Esophagus muscularis mucosa (tissue), 4 donors: Measurements from ENCODE around the gene P2RX4. TPM values are rescaled to one million over a fixed set of nuclear protein-coding genes. Genes with fewer than 3 reads are reported as not detected.
A peak's percentile ranks its signal among the peaks of the same experiment; 100 is the strongest.
"Not testable (repeated sequence)": the region's sequence is repeated elsewhere in the genome, so short reads cannot be mapped to it uniquely, and the experiment has no call there.

Experiments used
- DNase-seq: peaks from one replicate; pipeline ENCODE4 v3.0.0-alpha.2; 2017; ENCODE audit errors: extremely low spot score
- H3K27ac ChIP-seq, 4 donors: fragments of 200-600 bp; sonication (generic); replicated peaks in 1 of 4; 1 replicate in 3 of 4; 2 replicates in 1 of 4; pipeline ENCODE4 v1.5.1; 2016 to 2019; ENCODE audit warnings: mild to moderate bottlenecking in 1 of 4
- H3K27me3 ChIP-seq, 4 donors: fragments of 200-600 bp; sonication (generic); one replicate each; pipeline versions ENCODE4 v1.5.1 to v1.6.0; 2016 to 2019
- H3K36me3 ChIP-seq, 4 donors: fragments of 200-600 bp; sonication (generic); one replicate each; pipeline ENCODE4 v1.5.1; 2016 to 2019
- H3K4me1 ChIP-seq, 4 donors: fragments of 200-600 bp; sonication (generic); one replicate each; pipeline ENCODE4 v1.5.1; 2016 to 2019
- H3K4me3 ChIP-seq, 4 donors: fragments of 200-600 bp; sonication (generic); 1 replicate in 2 of 4; 2 replicates in 2 of 4; pipeline ENCODE4 v1.5.1; 2016 to 2019; ENCODE audit warnings: mild to moderate bottlenecking in 4 of 4, moderate library complexity in 1 of 4
- H3K9me3 ChIP-seq, 4 donors: fragments of 200-600 bp; sonication (generic); 1 replicate in 3 of 4; 2 replicates in 1 of 4; pipeline ENCODE4 v1.5.1; 2016 to 2019
- CTCF ChIP-seq, 3 experiments: fragments of 200-600 bp in 2 of 3; fragments of 450-650 bp in 1 of 3; sonication (generic) in 2 of 3; IDR thresholded peaks; one replicate each; pipeline ENCODE4 v1.5.1; 2017 to 2019; ENCODE audit warnings: antibody characterized with exemption in 3 of 3, mild to moderate bottlenecking in 2 of 3, moderate library complexity in 1 of 3
- EP300 ChIP-seq: sonication (generic); formaldehyde crosslinking; IDR thresholded peaks from one replicate; pipeline ENCODE4 v1.6.1; 2017; ENCODE audit warnings: antibody characterized with exemption
- POLR2A ChIP-seq: fragments of 450-650 bp; IDR thresholded peaks from one replicate; pipeline ENCODE4 v1.6.1; 2017; ENCODE audit warnings: antibody characterized with exemption, moderate library complexity, mild to moderate bottlenecking, low read depth
- POLR2AphosphoS5 ChIP-seq, 2 donors: sonication (generic); formaldehyde crosslinking; IDR thresholded peaks; one replicate each; pipeline ENCODE4 v1.6.1; 2017; ENCODE audit warnings: antibody characterized with exemption in 2 of 2
- WGBS: methylation state at CpG from one replicate; pipeline ENCODE4 v1.1.5; 2018; 5-methylcytosine and 5-hydroxymethylcytosine counted together
- intact Hi-C: fragments of 100-400 bp; cut with DNase I; formaldehyde crosslinking; loops from one replicate; pipeline ENCODE4 v1.15.1; 2023
- total RNA-seq, 4 donors: library from RNA; depleted of rRNA; stranded (reverse); fragments of >200 nt; gene quantifications; one replicate each; pipeline versions ENCODE4 v1.1.0 to v1.2.1, GENCODE V29; 2016

P2RX4 gene
- 10 to 100 TPM; 26.8 to 41.9 (median 30.8) TPM for total RNA-seq

DNA sequence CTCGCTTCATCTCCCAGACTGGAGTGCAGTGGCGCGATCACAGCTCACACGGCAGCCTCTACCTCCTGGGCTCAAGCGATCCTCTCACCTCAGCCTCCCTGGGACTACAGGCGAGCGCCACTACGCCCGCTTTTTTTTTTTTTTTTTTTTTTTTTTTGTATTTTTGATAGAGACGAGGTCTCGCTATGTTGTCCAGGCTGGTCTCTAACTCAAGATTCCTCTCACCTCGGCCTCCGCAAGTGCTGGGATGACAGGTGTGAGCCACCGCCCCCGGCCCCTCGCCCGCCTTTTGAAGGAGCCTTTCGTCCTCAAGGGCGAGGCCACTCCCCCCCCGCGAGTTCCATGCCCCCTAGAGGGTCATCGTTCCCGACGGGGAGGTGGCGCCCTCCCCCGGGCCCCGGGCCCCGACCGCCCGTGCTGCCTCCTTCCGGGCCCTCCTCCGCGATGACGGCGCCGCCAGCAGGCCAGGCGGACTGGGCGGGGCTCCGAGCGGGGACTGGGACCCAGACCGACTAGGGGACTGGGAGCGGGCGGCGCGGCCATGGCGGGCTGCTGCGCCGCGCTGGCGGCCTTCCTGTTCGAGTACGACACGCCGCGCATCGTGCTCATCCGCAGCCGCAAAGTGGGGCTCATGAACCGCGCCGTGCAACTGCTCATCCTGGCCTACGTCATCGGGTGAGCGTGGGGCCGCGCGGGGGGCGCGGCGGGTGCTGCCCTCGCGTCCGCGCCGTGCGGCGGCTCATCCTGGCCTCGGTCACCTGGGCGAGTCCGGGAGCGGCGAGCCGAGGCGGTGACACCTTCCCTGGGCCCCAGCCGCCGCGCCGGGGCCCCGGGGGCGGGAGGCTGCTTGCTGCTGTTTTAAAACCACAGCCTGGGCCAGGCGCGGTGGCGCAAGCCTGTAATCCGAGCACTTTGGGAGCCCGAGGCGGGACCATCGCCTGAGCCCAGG is at the start of gene P2RX4:
P2RX4 (plus strand) TSS at position 506 of the 949 bp plus-strand sequence; CDS start at position 542, 36 bp downstream.
- peak within 1 kb of the TSS; percentile 74 to 83 (median 79) for H3K4me3 ChIP-seq
- 22% methylated on average over 34 of the region's 97 CpGs for WGBS
- peaks cover 13 to 29% (median 24%) of the 10 kb centered on the region in 4 donors for H3K4me1 ChIP-seq
- peak within 1 kb of the TSS; percentile 84 to 93 (median 89) for H3K27ac ChIP-seq
- intact Hi-C loops = no loop called here
- DNase-seq = peak; percentile 94
- no peaks in the 10 kb centered on the region for H3K36me3 ChIP-seq
- no peaks in the 10 kb centered on the region for H3K27me3 ChIP-seq
- no peaks in the 10 kb centered on the region for H3K9me3 ChIP-seq
- peak; percentile 76 for TF ChIP-seq POLR2A
- TF ChIP-seq CTCF (IDR thresholded peaks at IDR 0.05) = peak; percentile 8 to 36 (median 25)
- TF ChIP-seq EP300 = no peak
- TF ChIP-seq POLR2AphosphoS5 (IDR thresholded peaks at IDR 0.05) = peak; percentile 72 to 93

GRCh38 chr12:121162384-121162783 is 47.5 kb upstream of the P2RX4 start:
- Histone ChIP-seq H3K27me3 (no peaks in the 10 kb centered on the region), H3K36me3 (peaks cover 0 to 44% (median 8%) of the 10 kb centered on the region in 4 donors), H3K9me3 (peaks cover 0 to 7% (median 0%) of the 10 kb centered on the region in 4 donors), H3K4me3 (no peak overlapping the region), H3K4me1 (no peaks in the 10 kb centered on the region), H3K27ac (no peak overlapping the region)
- DNase-seq = no peak
- intact Hi-C loops = no loop called here
- TF ChIP-seq CTCF (IDR thresholded peaks at IDR 0.05) (no peak), EP300 (no peak), POLR2A (no peak), POLR2AphosphoS5 (IDR thresholded peaks at IDR 0.05) (no peak)
- 98% methylated on average over 6 of the region's 10 CpGs for WGBS

GRCh38 chr12:121162985-121163384 is 46.9 kb upstream of the P2RX4 start:
- intact Hi-C loops = no loop called here
- Histone ChIP-seq H3K9me3 (peaks cover 0 to 5% (median 0%) of the 10 kb centered on the region in 4 donors), H3K27me3 (no peaks in the 10 kb centered on the region), H3K36me3 (peaks cover 0 to 43% (median 8%) of the 10 kb centered on the region in 4 donors), H3K27ac (no peak overlapping the region), H3K4me1 (no peaks in the 10 kb centered on the region), H3K4me3 (no peak overlapping the region)
- TF ChIP-seq CTCF (IDR thresholded peaks at IDR 0.05) = no peak
- TF ChIP-seq POLR2A = no peak
- no peak for TF ChIP-seq EP300
- no peak for TF ChIP-seq POLR2AphosphoS5 (IDR thresholded peaks at IDR 0.05)
- 92% methylated on average over 2 of the region's 2 CpGs for WGBS
- no peak for DNase-seq

DNA sequence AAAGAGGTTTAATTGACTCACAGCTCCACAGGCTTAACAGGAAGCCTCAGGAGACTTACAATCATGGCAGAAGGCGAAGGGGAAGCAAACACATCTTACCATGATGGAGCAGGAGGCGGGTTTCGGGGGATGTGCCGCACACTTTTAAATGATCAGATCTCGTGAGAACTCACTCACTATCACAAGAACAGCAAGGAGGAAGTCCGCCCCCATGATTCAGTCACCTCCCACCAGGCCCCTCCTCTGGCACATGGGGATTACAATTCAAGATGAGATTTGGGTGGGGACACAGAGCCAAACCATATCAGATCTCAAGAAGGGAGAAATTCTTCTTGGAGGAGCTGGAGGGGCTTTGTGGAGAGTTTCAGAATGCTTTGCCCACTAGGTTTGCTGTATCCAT is 45.1 kb upstream of the P2RX4 start:
- H3K27ac ChIP-seq, intact Hi-C loops, H3K4me3 ChIP-seq, H3K4me1 ChIP-seq, H3K27me3 ChIP-seq, H3K9me3 ChIP-seq, DNase-seq: not testable (repeated sequence)
- peaks cover 0 to 53% (median 8%) of the 10 kb centered on the region in 4 donors for H3K36me3 ChIP-seq
- 89% methylated on average over 6 of the region's 6 CpGs for WGBS

DNA sequence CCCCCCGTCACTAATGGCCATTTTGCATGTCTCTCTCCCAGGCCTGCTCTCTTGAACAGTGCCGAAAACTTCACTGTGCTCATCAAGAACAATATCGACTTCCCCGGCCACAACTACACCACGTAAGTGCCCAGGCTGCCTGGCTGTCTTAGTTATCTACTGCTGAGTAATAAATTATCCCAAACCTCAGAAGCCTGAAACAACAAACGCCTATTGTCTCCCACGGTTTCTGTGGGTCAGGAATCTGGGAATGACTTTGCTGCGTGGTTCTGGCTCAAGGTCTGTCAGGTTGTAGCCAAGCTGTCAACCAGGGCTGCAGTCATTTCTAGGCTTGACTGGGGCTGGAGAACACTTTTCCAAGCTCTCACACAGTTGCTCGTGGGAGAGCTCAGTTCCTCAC is 44.6 kb upstream of the P2RX4 start:
- TF ChIP-seq POLR2A (no peak), EP300 (no peak), CTCF (IDR thresholded peaks at IDR 0.05) (no peak), POLR2AphosphoS5 (IDR thresholded peaks at IDR 0.05) (no peak)
- Histone ChIP-seq H3K4me3 (no peak overlapping the region), H3K27me3 (no peaks in the 10 kb centered on the region), H3K4me1 (no peaks in the 10 kb centered on the region), H3K36me3 (peaks cover 0 to 54% (median 8%) of the 10 kb centered on the region in 4 donors), H3K9me3 (no peaks in the 10 kb centered on the region), H3K27ac (no peak overlapping the region)
- intact Hi-C loops = no loop called here
- 72% methylated on average over 7 of the region's 9 CpGs for WGBS
- no peak for DNase-seq
